GM23248 (cell line): Measurements from ENCODE around the gene MMP2. TPM values are rescaled to one million over a fixed set of nuclear protein-coding genes. Genes with fewer than 3 reads are reported as not detected.

ENCODE experiments used
- DNase-seq: peaks from one replicate; pipeline ENCODE4 v3.0.0-alpha.2; 2015
- H2AFZ ChIP-seq: fragments of 200-600 bp; sonication (generic); 2 replicates; pipeline ENCODE4 v1.6.1; 2016; ENCODE audit warnings: antibody characterized with exemption
- H3F3A ChIP-seq: fragments of 200-600 bp; sonication (generic); 2 replicates; pipeline ENCODE4 v1.6.1; 2016; ENCODE audit warnings: mild to moderate bottlenecking, antibody characterized with exemption, mixed run types; ENCODE audit not compliant: insufficient read depth
- H3K27ac ChIP-seq: fragments of 200-600 bp; sonication (generic); 2 replicates; pipeline ENCODE4 v1.5.1; 2016; ENCODE audit warnings: mild to moderate bottlenecking
- H3K27me3 ChIP-seq: fragments of 200-600 bp; sonication (generic); replicated peaks from 2 replicates; pipeline ENCODE4 v1.6.1; 2016; ENCODE audit warnings: mild to moderate bottlenecking; ENCODE audit not compliant: insufficient read depth
- H3K36me3 ChIP-seq: fragments of 200-600 bp; sonication (generic); 2 replicates; pipeline ENCODE4 v1.6.1; 2016; ENCODE audit warnings: low read depth, mild to moderate bottlenecking
- H3K4me1 ChIP-seq: fragments of 200-600 bp; sonication (generic); 2 replicates; pipeline ENCODE4 v1.6.1; 2016; ENCODE audit warnings: mild to moderate bottlenecking; ENCODE audit not compliant: insufficient read depth
- H3K4me2 ChIP-seq: fragments of 200-600 bp; sonication (generic); one replicate; pipeline ENCODE4 v1.6.1; 2016; ENCODE audit warnings: mild to moderate bottlenecking; ENCODE audit not compliant: unreplicated experiment
- H3K4me3 ChIP-seq: fragments of 200-600 bp; sonication (generic); 2 replicates; pipeline ENCODE4 v1.5.1; 2016; ENCODE audit warnings: mild to moderate bottlenecking
- H3K79me2 ChIP-seq: fragments of 200-600 bp; sonication (generic); 2 replicates; pipeline ENCODE4 v1.6.1; 2016; ENCODE audit warnings: mild to moderate bottlenecking; ENCODE audit not compliant: insufficient read depth
- H3K9ac ChIP-seq: fragments of 200-600 bp; sonication (generic); 2 replicates; pipeline ENCODE4 v1.6.1; 2016; ENCODE audit warnings: mild to moderate bottlenecking
- H3K9me2 ChIP-seq: fragments of 200-600 bp; sonication (generic); 2 replicates; pipeline ENCODE4 v1.6.1; 2016; ENCODE audit warnings: mixed run types, mild to moderate bottlenecking, moderate library complexity; ENCODE audit not compliant: insufficient read depth
- H3K9me3 ChIP-seq: fragments of 200-600 bp; sonication (generic); one replicate; pipeline ENCODE4 v1.6.1; 2017; ENCODE audit warnings: low read depth
- H4K20me1 ChIP-seq: fragments of 200-600 bp; sonication (generic); 2 replicates; pipeline ENCODE4 v1.6.0; 2016; ENCODE audit not compliant: insufficient read depth
- EZH2 ChIP-seq: fragments of 200-600 bp; sonication (generic); IDR thresholded peaks from 2 replicates; pipeline ENCODE4 v1.6.1; 2018; ENCODE audit warnings: antibody characterized with exemption, mild to moderate bottlenecking; ENCODE audit not compliant: insufficient read depth, poor library complexity, severe bottlenecking
- EZH2phosphoT487 ChIP-seq: fragments of 200-600 bp; sonication (generic); IDR thresholded peaks from 2 replicates; pipeline ENCODE4 v1.6.1; 2018; ENCODE audit warnings: antibody characterized with exemption, moderate library complexity, mild to moderate bottlenecking, low read depth; ENCODE audit not compliant: insufficient read depth
- WGBS, 2 experiments: methylation state at CpG; one replicate each; pipeline ENCODE4 v1.1.6; 2015 to 2017; ENCODE audit warnings: low lambda C conversion rate in 2 of 2, low coverage in 1 of 2; ENCODE audit errors: missing lambda C conversion rate in 2 of 2; 5-methylcytosine and 5-hydroxymethylcytosine counted together
- in situ Hi-C: fragments of 300-500 bp; cut with MboI; formaldehyde crosslinking; loops from 2 replicates; pipeline ENCODE4 v1.15.0; 2020
- polyA plus RNA-seq: library from polyadenylated mRNA; unstranded; fragments of >200 nt; fragmentation: Nextera tagmentation; extraction: Ambion mirVana; gene quantifications from 2 replicates; pipeline ENCODE4 v1.2.1, GENCODE V29; 2016
- total RNA-seq: library from RNA; depleted of rRNA; stranded (reverse); fragments of >200 nt; shearing (Covaris generic); gene quantifications from 2 replicates; pipeline ENCODE4 v1.2.3, GENCODE V29; 2014

The MMP2 gene
- total and polyA plus RNA-seq, 2 experiments from 2014 or later: 1,299 to 1,484 TPM

GRCh38 chr16:55512941-55513340, 33.9 kb downstream of the MMP2 start:
- Histone ChIP-seq H3K4me1 (peaks cover 20% of the 10 kb centered on the region; the same call in 1 of the 2 replicates), H3K27me3 (no peaks in the 10 kb centered on the region), H3K4me2 (no peak overlapping the region), H3K4me3 (no peak overlapping the region), H3K79me2 (peaks cover 9% of the 10 kb centered on the region), H3K9me3 (no peaks in the 10 kb centered on the region), H4K20me1 (no peaks in the 10 kb centered on the region), H3F3A (peaks cover 61% of the 10 kb centered on the region), H3K36me3 (peaks cover 20% of the 10 kb centered on the region), H2AFZ (no peak overlapping the region), H3K9me2 (no peaks in the 10 kb centered on the region; the same call in 1 of the 2 replicates), H3K9ac (no peak overlapping the region), H3K27ac (no peak overlapping the region)
- no peak for DNase-seq
- WGBS, 2 experiments: 95 to 100% methylated on average over 1 of the region's 1 CpG
- TF ChIP-seq EZH2phosphoT487: no peak
- no peak for TF ChIP-seq EZH2
- in situ Hi-C loops: no loop called here

GRCh38 chr16:55513616-55514015, 34.6 kb downstream of the MMP2 start:
- H3K27me3 ChIP-seq: no peaks in the 10 kb centered on the region
- peaks cover 16% of the 10 kb centered on the region for H3K36me3 ChIP-seq
- no peak overlapping the region for H3K9ac ChIP-seq
- H3F3A ChIP-seq: peaks cover 63% of the 10 kb centered on the region
- H3K79me2 ChIP-seq: peaks cover 9% of the 10 kb centered on the region
- H4K20me1 ChIP-seq: no peaks in the 10 kb centered on the region
- no peak overlapping the region for H2AFZ ChIP-seq
- 96 to 97% methylated on average over 5 of the region's 5 CpGs for WGBS, 2 experiments
- H3K9me3 ChIP-seq: no peaks in the 10 kb centered on the region
- no peak overlapping the region for H3K4me2 ChIP-seq
- H3K27ac ChIP-seq: no peak overlapping the region
- no peak for DNase-seq
- in situ Hi-C loops: no loop called here
- H3K4me3 ChIP-seq: no peak overlapping the region
- peaks cover 20% of the 10 kb centered on the region; the same call in 1 of the 2 replicates for H3K4me1 ChIP-seq
- H3K9me2 ChIP-seq: no peaks in the 10 kb centered on the region; the same call in 1 of the 2 replicates
- TF ChIP-seq EZH2phosphoT487: no peak
- TF ChIP-seq EZH2: no peak

DNA sequence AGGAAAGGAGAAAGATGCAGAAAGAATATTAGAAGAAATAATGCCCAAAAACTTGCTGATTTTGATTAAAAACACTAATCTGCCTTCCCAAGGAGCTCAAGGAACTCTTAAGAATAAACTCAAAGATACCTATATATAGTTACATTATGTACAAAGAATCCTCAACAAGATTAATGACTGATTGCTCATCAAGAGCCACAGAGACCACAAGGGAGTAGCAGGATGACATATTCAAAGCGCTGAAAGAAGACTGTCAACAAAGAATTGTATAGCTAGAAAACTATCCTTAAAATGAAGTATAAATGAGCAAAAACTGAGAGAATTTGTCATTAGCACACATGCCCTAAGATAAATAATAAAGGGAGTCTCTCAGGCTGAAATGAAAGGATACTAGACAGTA, 36.1 kb downstream of the MMP2 start:
- Histone ChIP-seq H3K9me3 (no peaks in the 10 kb centered on the region), H3K4me2 (no peak overlapping the region), H3F3A (peaks cover 65% of the 10 kb centered on the region), H3K27me3 (no peaks in the 10 kb centered on the region), H3K27ac (no peak overlapping the region), H3K9ac (no peak overlapping the region), H3K4me1 (peaks cover 14% of the 10 kb centered on the region; the same call in 1 of the 2 replicates), H3K79me2 (peaks cover 9% of the 10 kb centered on the region; the same call in 1 of the 2 replicates), H3K9me2 (no peaks in the 10 kb centered on the region; the same call in 1 of the 2 replicates), H3K4me3 (no peak overlapping the region), H4K20me1 (no peaks in the 10 kb centered on the region), H3K36me3 (peaks cover 15% of the 10 kb centered on the region), H2AFZ (no peak overlapping the region)
- no peak for TF ChIP-seq EZH2
- TF ChIP-seq EZH2phosphoT487: no peak
- 80 to 91% methylated on average over 1 of the region's 1 CpG for WGBS, 2 experiments
- DNase-seq: no peak
- in situ Hi-C loops: no loop called here

GRCh38 chr16:55521792-55522191, 42.8 kb downstream of the MMP2 start:
- Histone ChIP-seq H3K9ac (no peak overlapping the region), H3K9me3 (no peaks in the 10 kb centered on the region), H3K4me1 (no peaks in the 10 kb centered on the region), H3K36me3 (no peaks in the 10 kb centered on the region), H4K20me1 (no peaks in the 10 kb centered on the region), H3K27me3 (no peaks in the 10 kb centered on the region), H3F3A (peaks cover 37% of the 10 kb centered on the region), H3K4me3 (no peak overlapping the region), H3K4me2 (no peak overlapping the region), H3K79me2 (no peaks in the 10 kb centered on the region), H2AFZ (no peak overlapping the region), H3K9me2 (no peaks in the 10 kb centered on the region; the same call in 1 of the 2 replicates), H3K27ac (no peak overlapping the region)
- TF ChIP-seq EZH2 (no peak), EZH2phosphoT487 (no peak)
- in situ Hi-C loops: no loop called here
- no peak for DNase-seq
- WGBS, 2 experiments: 100% methylated on average over 1 of the region's 1 CpG
